GM13977 (cell line): Measurements from ENCODE around the gene ACADM.
"Not testable (repeated sequence)": the region's sequence is repeated elsewhere in the genome, so short reads cannot be mapped to it uniquely, and the experiment has no call there.

Experiments
- DNase-seq: peaks from one replicate; pipeline ENCODE4 v3.0.0; 2012; ENCODE audit warnings: low spot score
- CTCF ChIP-seq: IDR thresholded peaks from 2 replicates; pipeline ENCODE4 v1.5.1; 2012; ENCODE audit warnings: mild to moderate bottlenecking, control low read depth; ENCODE audit not compliant: insufficient read depth; ENCODE audit errors: extremely low read depth, missing control alignments
- in situ Hi-C: fragments of 300-500 bp; cut with MboI; formaldehyde crosslinking; loops from one replicate; pipeline ENCODE4 v1.12.0; 2022; ENCODE audit warnings: low sequenced_read_pairs, low pct_unique_long_range_greater_than_20kb, mixed read lengths, inconsistent platforms; ENCODE audit not compliant: unreplicated experiment

The ACADM gene

DNA sequence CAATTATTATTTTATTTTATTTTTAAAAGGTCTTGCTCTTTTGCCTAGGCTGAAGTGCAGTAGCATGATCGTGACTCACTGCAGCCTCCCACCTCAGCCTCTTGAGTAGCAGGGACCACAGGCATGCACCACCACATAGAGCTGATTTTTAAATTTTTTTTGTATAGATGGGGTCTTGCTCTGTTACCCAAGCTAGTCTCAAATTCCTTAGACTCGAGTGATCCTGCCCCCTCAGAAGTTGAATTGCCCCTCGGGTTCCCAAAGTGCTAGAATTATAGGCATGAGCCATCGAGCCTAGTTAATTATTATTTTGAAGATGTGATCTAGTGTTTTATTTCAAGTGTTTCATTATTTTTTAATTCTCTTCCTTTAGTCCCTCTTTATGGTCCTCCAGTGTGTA, 84.4 kb downstream of the ACADM start:
- no peak for TF ChIP-seq CTCF
- in situ Hi-C loops, result no loop called here
- DNase-seq, result no peak

GRCh38 chr1:75810113-75810512, 85.6 kb downstream of the ACADM start:
- DNase-seq, in situ Hi-C loops: not testable (repeated sequence)

DNA sequence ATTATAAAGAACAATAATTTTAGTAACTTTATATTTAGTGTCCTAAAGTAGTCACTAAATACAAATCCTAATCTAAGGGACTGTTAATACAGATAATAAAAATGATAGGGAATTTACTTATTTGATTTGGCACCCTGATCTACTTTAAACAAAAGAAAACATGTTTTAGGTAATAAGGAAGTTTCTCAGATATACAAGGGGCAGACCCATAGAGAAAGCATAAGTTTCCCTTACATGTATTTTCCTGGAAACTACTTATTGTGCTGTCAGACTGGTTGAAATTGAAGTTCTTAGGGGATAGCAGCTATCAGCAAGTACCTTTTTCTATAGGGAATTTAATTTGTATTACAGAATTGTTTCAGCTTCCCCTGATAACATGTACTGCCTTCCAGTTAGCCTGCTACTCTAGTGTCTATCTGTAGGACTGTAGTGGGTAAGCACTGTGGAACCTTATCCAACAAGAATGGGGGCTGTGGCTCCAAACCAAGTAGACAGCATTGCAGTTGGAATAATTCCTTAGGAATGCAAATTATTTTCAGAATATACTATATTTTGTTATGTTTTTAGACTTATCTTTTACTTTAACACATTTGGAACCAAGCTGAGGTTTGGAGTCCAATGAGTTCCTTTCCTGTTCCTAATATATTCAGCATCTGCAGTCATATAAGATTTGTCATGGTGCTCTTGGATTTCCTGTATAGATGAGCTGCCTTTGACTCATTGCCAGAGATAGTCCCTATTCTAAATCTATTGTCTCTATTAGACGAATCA, 86.9 kb downstream of the ACADM start:
- in situ Hi-C loops, result no loop called here
- no peak for TF ChIP-seq CTCF
- DNase-seq, result no peak

DNA sequence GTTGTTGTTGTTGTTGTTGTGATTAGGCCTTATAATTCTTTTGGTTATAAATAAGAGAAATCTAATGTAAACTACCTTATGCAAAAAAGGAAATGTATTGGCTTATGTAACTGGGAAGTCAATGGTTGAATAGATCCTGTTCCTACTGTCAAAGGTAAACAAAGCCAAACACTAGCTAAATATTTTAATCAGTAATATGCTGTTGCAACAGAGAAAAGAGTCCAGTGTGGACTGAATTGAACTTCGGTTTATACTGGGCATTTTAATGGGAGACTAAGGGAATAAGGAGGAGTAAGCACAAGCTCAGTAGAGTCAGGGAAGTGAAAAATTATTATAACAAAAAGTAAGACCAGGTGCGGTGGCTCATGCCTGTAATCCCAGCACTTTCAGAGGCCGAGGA, 87.6 kb downstream of the ACADM start:
- in situ Hi-C loops, result no loop called here
- no peak for DNase-seq
- TF ChIP-seq CTCF, result no peak
